OCI-LY7 (cell line): ENCODE measurements around the gene HOXB8. TPM values are rescaled to one million over a fixed set of nuclear protein-coding genes. Genes with fewer than 3 reads are reported as not detected.

Experiments used
- BruUV-seq: library from RNA; stranded (reverse); fragments of 400-500 nt; replicated peaks from 2 replicates; lab custom pipeline; 2021; lab: Mats Ljungman, UMichigan
- CTCF ChIA-PET: fragments of 300-600 bp; sonication (Branson Sonifier 250); formaldehyde crosslinking; loops from one replicate; lab custom pipeline; 2022; ENCODE audit warnings: antibody characterized with exemption; ENCODE audit not compliant: unreplicated experiment; lab: Charles Lee
- POLR2A ChIA-PET: fragments of 300-600 bp; sonication (Branson Sonifier 250); formaldehyde crosslinking; loops from one replicate; lab custom pipeline; 2022; ENCODE audit warnings: antibody characterized with exemption; lab: Charles Lee
- DNase-seq: peaks from one replicate; pipeline ENCODE4 v3.0.0-alpha.2; 2015; ENCODE audit warnings: low spot score
- H2AFZ ChIP-seq: fragments of 200-600 bp; sonication (generic), shearing (Covaris generic); 2 replicates; pipeline ENCODE4 v1.6.1; 2014; ENCODE audit warnings: mild to moderate bottlenecking, antibody characterized with exemption, low read length, moderate library complexity
- H3K27ac ChIP-seq: fragments of 200-600 bp; sonication (generic); 2 replicates; pipeline ENCODE4 v1.5.1; 2014; ENCODE audit warnings: mixed run types, low read depth, mild to moderate bottlenecking, moderate library complexity, low read length, inconsistent platforms; ENCODE audit not compliant: poor library complexity, severe bottlenecking
- H3K36me3 ChIP-seq: fragments of 200-600 bp; sonication (generic); 2 replicates; pipeline ENCODE4 v1.6.1; 2014; ENCODE audit warnings: mild to moderate bottlenecking, antibody characterized with exemption, low read length, moderate library complexity, mixed read lengths; ENCODE audit not compliant: insufficient read depth
- H3K4me1 ChIP-seq: fragments of 200-600 bp; sonication (generic); 2 replicates; pipeline ENCODE4 v1.5.1; 2014; ENCODE audit warnings: mild to moderate bottlenecking, low read length; ENCODE audit not compliant: insufficient read depth, poor library complexity, severe bottlenecking
- H3K4me2 ChIP-seq: fragments of 200-600 bp; sonication (generic); 2 replicates; pipeline ENCODE4 v1.6.1; 2014; ENCODE audit warnings: mild to moderate bottlenecking, low read length
- H3K4me3 ChIP-seq: fragments of 200-600 bp; sonication (generic); 2 replicates; pipeline ENCODE4 v1.5.1; 2014; ENCODE audit warnings: mild to moderate bottlenecking, low read depth, low read length; ENCODE audit not compliant: poor library complexity, severe bottlenecking
- H3K79me2 ChIP-seq: fragments of 200-600 bp; sonication (generic); 2 replicates; pipeline ENCODE4 v1.6.1; 2016; ENCODE audit warnings: low read depth, mild to moderate bottlenecking, low read length, moderate library complexity, mixed read lengths; ENCODE audit not compliant: insufficient read depth
- H3K9me2 ChIP-seq: fragments of 200-600 bp; sonication (generic); 2 replicates; pipeline ENCODE4 v1.6.1; 2016; ENCODE audit warnings: mild to moderate bottlenecking, low read length, mixed read lengths; ENCODE audit not compliant: insufficient read depth
- H3K9me3 ChIP-seq: fragments of 200-600 bp; sonication (generic); 2 replicates; pipeline ENCODE4 v1.6.1; 2014; ENCODE audit warnings: mild to moderate bottlenecking, mixed run types, low read length, mixed read lengths
- H4K20me1 ChIP-seq: fragments of 200-600 bp; sonication (generic); 2 replicates; pipeline ENCODE4 v1.6.1; 2014; ENCODE audit warnings: mild to moderate bottlenecking, antibody characterized with exemption, low read length, moderate library complexity, mixed read lengths; ENCODE audit not compliant: insufficient read depth
- CTCF ChIP-seq: fragments of 200-600 bp; sonication (generic); conservative IDR thresholded peaks from 2 replicates; pipeline ENCODE4 v1.5.1; 2014; ENCODE audit warnings: mild to moderate bottlenecking, antibody characterized with exemption, low read length, moderate library complexity, mixed read lengths
- EZH2phosphoT487 ChIP-seq: fragments of 200-600 bp; sonication (generic); IDR thresholded peaks from 2 replicates; pipeline ENCODE4 v1.6.1; 2018; ENCODE audit warnings: low read depth, borderline replicate concordance, mild to moderate bottlenecking, mixed run types, antibody characterized with exemption, low read length, moderate library complexity, mixed read lengths
- intact Hi-C: fragments of 100-400 bp; cut with micrococcal nuclease; formaldehyde crosslinking; loops from one replicate; pipeline ENCODE4 v1.10.0; 2022; ENCODE audit not compliant: unreplicated experiment
- total RNA-seq, 2 experiments: library from RNA; depleted of rRNA in 1 of 2; stranded (reverse); fragments of >200 nt in 1 of 2; shearing (Covaris generic) in 1 of 2; gene quantifications; 2 replicates each; pipeline ENCODE4 v1.2.3, GENCODE V29; 2014 to 2022

HOXB8 gene
- total RNA-seq, 2 experiments from 2014 or later: not detected

GRCh38 chr17:48592057-48592514 lies 23.0 kb downstream of the HOXB8 start:
- H3K4me1 ChIP-seq: peaks cover 11% of the 10 kb centered on the region
- no peaks in the 10 kb centered on the region for H3K79me2 ChIP-seq
- H2AFZ ChIP-seq: no peak overlapping the region
- POLR2A ChIA-PET: interaction anchor here (0.8 kb wide), 1 partner anchor 257 kb away, joined by 3 read pairs; no protein-coding TSS in a partner anchor
- no peaks in the 10 kb centered on the region for H4K20me1 ChIP-seq
- no peaks in the 10 kb centered on the region for H3K9me2 ChIP-seq
- CTCF ChIA-PET: no interaction called here
- intact Hi-C loops: loop anchor here (10.0 kb wide), 1 partner anchor 327 kb away; no protein-coding TSS in a partner anchor
- no peak overlapping the region for H3K4me2 ChIP-seq
- H3K9me3 ChIP-seq: no peaks in the 10 kb centered on the region
- no peaks in the 10 kb centered on the region for H3K36me3 ChIP-seq
- no peak for DNase-seq
- H3K27ac ChIP-seq: no peak overlapping the region
- BruUV-seq: no TSS peak
- TF ChIP-seq CTCF: no peak
- TF ChIP-seq EZH2phosphoT487: no peak
- H3K4me3 ChIP-seq: no peak overlapping the region

GRCh38 chr17:48591255-48592056 lies 23.6 kb downstream of the HOXB8 start:
- POLR2A ChIA-PET: interaction anchor here (0.6 to 0.8 kb wide), 2 partner anchors 234 to 257 kb away, joined by 3 read pairs; no protein-coding TSS in a partner anchor

More at GRCh38 chr17:48591255-48592056, 23.6 kb downstream of the HOXB8 start:
- DNase-seq: no peak
- CTCF ChIA-PET: no interaction called here
- Histone ChIP-seq H3K4me2 (no peak overlapping the region), H3K9me3 (no peaks in the 10 kb centered on the region), H2AFZ (no peak overlapping the region), H3K9me2 (no peaks in the 10 kb centered on the region), H3K79me2 (no peaks in the 10 kb centered on the region), H3K36me3 (no peaks in the 10 kb centered on the region), H3K27ac (no peak overlapping the region), H4K20me1 (no peaks in the 10 kb centered on the region), H3K4me3 (no peak overlapping the region), H3K4me1 (peaks cover 18% of the 10 kb centered on the region)
- TF ChIP-seq CTCF: no peak
- no peak for TF ChIP-seq EZH2phosphoT487
- intact Hi-C loops: loop anchor here (10.0 kb wide), 1 partner anchor 327 kb away; no protein-coding TSS in a partner anchor
- no TSS peak for BruUV-seq
